Endothelial cell of umbilical vein (primary cell): ENCODE data around the gene COL6A2. TPM values are rescaled to one million over a fixed set of nuclear protein-coding genes. Genes with fewer than 3 reads are reported as not detected.

Experiments
- BruUV-seq: library from RNA; stranded (reverse); fragments of 400-500 nt; replicated peaks from 2 replicates; lab custom pipeline; 2021; lab: Mats Ljungman, UMichigan
- CTCF ChIA-PET: fragments of 300-600, 350-600 bp; sonication (Branson Sonifier 250); formaldehyde crosslinking; loops from one replicate; lab custom pipeline; 2021; ENCODE audit warnings: antibody characterized with exemption, inconsistent platforms; lab: Charles Lee
- POLR2A ChIA-PET: fragments of 300-600, 350-600 bp; sonication (Branson Sonifier 250); formaldehyde crosslinking; loops from one replicate; lab custom pipeline; 2021; ENCODE audit warnings: antibody characterized with exemption, inconsistent platforms; lab: Charles Lee
- DNase-seq: peaks from one replicate; pipeline ENCODE4 v3.0.0-alpha.2; 2011; ENCODE audit warnings: low read depth, low spot score
- FAIRE-seq: peaks from 2 replicates; lab custom pipeline; 2011; peaks lifted over from hg19 to GRCh38; lab: Jason Lieb, UNC
- H2AFZ ChIP-seq: 2 replicates; pipeline ENCODE4 v1.6.0; 2012; ENCODE audit warnings: low read depth, low read length, control low read depth, inconsistent platforms
- H3K27ac ChIP-seq: 2 replicates; pipeline ENCODE4 v1.5.1; 2011; ENCODE audit warnings: low read depth, mild to moderate bottlenecking, control low read depth, low read length, moderate library complexity; ENCODE audit not compliant: insufficient read depth
- H3K27me3 ChIP-seq, 2 experiments: 2 replicates each; pipeline versions ENCODE4 v1.6.0 to v1.6.1; 2011; ENCODE audit warnings: low read length in 2 of 2, mixed read lengths in 1 of 2; ENCODE audit not compliant: control insufficient read depth in 2 of 2, insufficient read depth in 2 of 2
- H3K36me3 ChIP-seq, 2 experiments: 2 replicates in 1 of 2; 3 replicates in 1 of 2; pipeline ENCODE4 v1.5.1; 2011; ENCODE audit warnings: low read length in 2 of 2, mild to moderate bottlenecking in 1 of 2, moderate library complexity in 1 of 2; ENCODE audit not compliant: control insufficient read depth in 2 of 2, insufficient read depth in 2 of 2; ENCODE audit errors: extremely low read depth in 1 of 2
- H3K4me1 ChIP-seq: 3 replicates; pipeline ENCODE4 v1.5.1; 2011; ENCODE audit warnings: mild to moderate bottlenecking, low read length; ENCODE audit not compliant: control insufficient read depth, insufficient read depth; ENCODE audit errors: extremely low read depth
- H3K4me2 ChIP-seq: 2 replicates; pipeline ENCODE4 v1.6.1; 2011; ENCODE audit warnings: low read length, control low read depth, mixed read lengths; ENCODE audit not compliant: insufficient read depth
- H3K4me3 ChIP-seq, 3 experiments: fragments of 200-600 bp in 1 of 3; sonication (generic), shearing (Covaris generic) in 1 of 3; replicated peaks in 1 of 3; 2 replicates each; pipeline ENCODE4 v1.5.1; 2011 to 2016; ENCODE audit warnings: control low read depth in 3 of 3, low read length in 3 of 3, mild to moderate bottlenecking in 2 of 3, inconsistent platforms in 1 of 3, low read depth in 1 of 3, moderate library complexity in 1 of 3; ENCODE audit not compliant: insufficient read depth in 1 of 3
- H3K79me2 ChIP-seq: 2 replicates; pipeline ENCODE4 v1.6.0; 2012; ENCODE audit warnings: low read length, inconsistent platforms; ENCODE audit not compliant: control insufficient read depth, insufficient read depth
- H3K9ac ChIP-seq: replicated peaks from 2 replicates; pipeline ENCODE3; 2011; ENCODE audit warnings: low read length, control low read depth; ENCODE audit not compliant: insufficient read depth; ENCODE audit errors: extremely low read depth
- H3K9me1 ChIP-seq: replicated peaks from 3 replicates; pipeline ENCODE4 v1.6.0; 2011; ENCODE audit warnings: mild to moderate bottlenecking, low read length; ENCODE audit not compliant: control insufficient read depth, insufficient read depth; ENCODE audit errors: extremely low read depth
- H3K9me3 ChIP-seq: replicated peaks from 2 replicates; pipeline ENCODE4 v1.5.1; 2012; ENCODE audit warnings: low read length, inconsistent platforms; ENCODE audit not compliant: control insufficient read depth, insufficient read depth
- H4K20me1 ChIP-seq: replicated peaks from 2 replicates; pipeline ENCODE3; 2011; ENCODE audit warnings: mild to moderate bottlenecking, low read length; ENCODE audit not compliant: control insufficient read depth, insufficient read depth; ENCODE audit errors: extremely low read depth
- EZH2 ChIP-seq: IDR thresholded peaks from 2 replicates; pipeline ENCODE4 v1.6.1; 2012; ENCODE audit warnings: borderline replicate concordance, low read depth, mild to moderate bottlenecking, moderate library complexity, low read length, inconsistent platforms; ENCODE audit not compliant: severe bottlenecking
- FOS ChIP-seq: IDR thresholded peaks from 2 replicates; pipeline ENCODE4 v1.6.1; 2011; ENCODE audit warnings: mild to moderate bottlenecking, low read length, moderate library complexity, borderline replicate concordance; ENCODE audit not compliant: insufficient read depth
- GATA2 ChIP-seq: IDR thresholded peaks from 2 replicates; pipeline ENCODE4 v1.7.0; 2011; ENCODE audit warnings: low read depth, mild to moderate bottlenecking, moderate library complexity, mixed read lengths, low read length; ENCODE audit not compliant: insufficient read length, insufficient read depth
- JUN ChIP-seq: IDR thresholded peaks from 2 replicates; pipeline ENCODE4 v1.6.1; 2011; ENCODE audit warnings: borderline replicate concordance, low read depth; ENCODE audit not compliant: insufficient read length, insufficient read depth
- MYC ChIP-seq: IDR thresholded peaks from one replicate; pipeline ENCODE4 v1.6.1; 2011; ENCODE audit warnings: mild to moderate bottlenecking, low read depth, low read length
- POLR2A ChIP-seq: IDR thresholded peaks from 2 replicates; pipeline ENCODE4 v1.6.1; 2012; ENCODE audit warnings: low read depth, mild to moderate bottlenecking, control low read depth, low read length
- POLR2AphosphoS5 ChIP-seq: IDR thresholded peaks from 2 replicates; pipeline ENCODE4 v1.6.1; 2012; ENCODE audit warnings: low read depth, mild to moderate bottlenecking, control low read depth, low read length, moderate library complexity; ENCODE audit not compliant: insufficient read depth
- dilution Hi-C: fragments of 300-500 bp; cut with MboI; formaldehyde crosslinking; loops from one replicate; pipeline ENCODE4 v1.15.0; 2019; ENCODE audit warnings: low sequenced_read_pairs; ENCODE audit not compliant: extremely low pct_ligation_motif_present
- intact Hi-C: fragments of 100-400 bp; cut with micrococcal nuclease; formaldehyde crosslinking; loops from one replicate; pipeline ENCODE4 v1.10.0; 2022
- polyA plus RNA-seq, 4 experiments: library from polyadenylated mRNA; depleted of rRNA in 3 of 4; stranded (reverse) in 3 of 4; unstranded in 1 of 4; fragments of >200 nt; gene quantifications; 2 replicates each; pipeline versions ENCODE4 v1.2.1 to v1.2.3, GENCODE V29; 2011 to 2012; ENCODE audit warnings: missing spikeins in 1 of 4
- total RNA-seq: library from RNA; stranded (reverse); gene quantifications from 2 replicates; pipeline ENCODE4 v1.2.3, GENCODE V29; 2021
- TF ChIP-seq, protein P1 (sequence below), 2 donors: IDR thresholded peaks; 1 replicate in 1 of 2; 2 replicates in 1 of 2; pipeline ENCODE4 v1.5.1; 2011; ENCODE audit warnings: low read length in 2 of 2, mild to moderate bottlenecking in 2 of 2, moderate library complexity in 2 of 2, control low read depth in 1 of 2, inconsistent platforms in 1 of 2, low read depth in 1 of 2; ENCODE audit not compliant: insufficient read depth in 1 of 2; ENCODE audit errors: extremely low read depth in 1 of 2
- TF ChIP-seq, protein P2 (sequence below): IDR thresholded peaks from 2 replicates; pipeline ENCODE4 v1.6.1; 2011; ENCODE audit not compliant: insufficient read depth, insufficient read length

The COL6A2 gene
- total and polyA plus RNA-seq, 2 donors (not counting 3 experiments of a cell fraction or from before 2014, with no cell fraction given), result 3.4 to 6.1 TPM

DNA sequence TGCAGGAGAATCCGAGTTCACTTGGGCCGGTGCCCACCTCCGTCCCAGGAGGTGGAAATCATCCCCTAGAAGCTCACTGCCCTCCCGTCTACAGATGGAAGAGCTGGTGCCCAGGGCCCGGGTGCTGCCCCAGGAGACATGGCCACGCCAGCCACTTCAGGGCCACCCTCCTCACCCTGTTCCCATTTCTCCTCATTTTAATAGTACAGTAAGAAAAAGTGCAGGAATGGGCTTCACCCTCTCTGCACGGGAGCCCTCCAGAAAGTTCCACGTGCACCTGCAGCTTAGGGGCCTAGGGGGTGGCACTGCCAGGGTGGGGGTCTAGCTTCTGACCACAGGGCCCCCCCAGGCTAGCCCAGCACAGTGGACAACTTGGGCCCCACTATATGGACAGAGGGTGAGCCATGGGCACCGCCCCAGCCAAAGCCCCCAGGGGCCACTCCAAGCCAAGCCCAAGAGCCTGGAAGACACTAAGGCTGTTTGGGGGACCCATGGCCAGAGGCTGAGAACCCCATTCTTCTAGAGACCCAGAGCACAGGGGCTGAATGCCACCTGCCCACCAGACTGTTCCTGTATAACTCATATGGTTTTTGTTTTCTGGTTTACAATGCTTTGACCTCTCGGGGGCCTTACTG, 60.9 kb downstream of the COL6A2 start:
- intact Hi-C loops (no loop called here), dilution Hi-C loops (no loop called here)
- TF ChIP-seq JUN, result no peak
- Histone ChIP-seq H3K9me1 (no peaks in the 10 kb centered on the region), H3K9ac (no peak overlapping the region), H4K20me1 (no peaks in the 10 kb centered on the region), H3K4me2 (no peak overlapping the region), H3K4me1 (no peaks in the 10 kb centered on the region), H3K36me3 (no peaks in the 10 kb centered on the region), H3K9me3 (no peaks in the 10 kb centered on the region), H3K27ac (no peak overlapping the region), H2AFZ (no peak overlapping the region), H3K27me3 (no peaks in the 10 kb centered on the region), H3K4me3 (no peak overlapping the region), H3K79me2 (no peaks in the 10 kb centered on the region)
- ChIA-PET CTCF (interaction anchor here (1.2 to 1.8 kb wide), 2 partner anchors 9 to 15 kb away, joined by 6 to 10 read pairs; no protein-coding TSS in a partner anchor), POLR2A (no interaction called here)
- no peak for FAIRE-seq
- DNase-seq, result no peak
- BruUV-seq, result no TSS peak

DNA sequence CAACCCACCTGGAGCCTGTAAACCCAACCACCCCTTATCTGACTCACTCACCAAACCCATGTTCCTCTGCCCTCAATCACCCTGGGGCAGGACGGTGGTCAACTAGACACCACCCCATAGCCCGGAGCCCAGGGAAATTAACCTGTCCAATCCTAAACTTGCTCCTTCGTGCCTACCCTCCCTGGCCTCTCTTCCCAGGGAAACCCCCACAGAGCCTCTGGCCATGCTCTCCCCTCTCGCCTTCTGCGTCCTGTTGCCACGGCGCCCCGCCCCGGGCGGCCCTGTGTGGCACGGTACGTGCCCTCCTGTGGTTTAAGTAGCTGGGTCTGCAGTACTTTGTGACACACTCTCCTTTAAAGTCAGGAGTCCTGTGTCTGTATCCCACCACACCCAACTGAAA, 61.5 kb downstream of the COL6A2 start:
- H3K27me3 ChIP-seq, result no peaks in the 10 kb centered on the region
- H3K4me1 ChIP-seq, result no peaks in the 10 kb centered on the region
- no peak for DNase-seq
- H3K4me2 ChIP-seq, result no peak overlapping the region
- TF ChIP-seq FOS (no peak), POLR2AphosphoS5 (no peak), JUN (no peak), POLR2A (no peak), MYC (no peak), EZH2 (no peak), GATA2 (no peak)
- TF ChIP-seq, protein P1, sequence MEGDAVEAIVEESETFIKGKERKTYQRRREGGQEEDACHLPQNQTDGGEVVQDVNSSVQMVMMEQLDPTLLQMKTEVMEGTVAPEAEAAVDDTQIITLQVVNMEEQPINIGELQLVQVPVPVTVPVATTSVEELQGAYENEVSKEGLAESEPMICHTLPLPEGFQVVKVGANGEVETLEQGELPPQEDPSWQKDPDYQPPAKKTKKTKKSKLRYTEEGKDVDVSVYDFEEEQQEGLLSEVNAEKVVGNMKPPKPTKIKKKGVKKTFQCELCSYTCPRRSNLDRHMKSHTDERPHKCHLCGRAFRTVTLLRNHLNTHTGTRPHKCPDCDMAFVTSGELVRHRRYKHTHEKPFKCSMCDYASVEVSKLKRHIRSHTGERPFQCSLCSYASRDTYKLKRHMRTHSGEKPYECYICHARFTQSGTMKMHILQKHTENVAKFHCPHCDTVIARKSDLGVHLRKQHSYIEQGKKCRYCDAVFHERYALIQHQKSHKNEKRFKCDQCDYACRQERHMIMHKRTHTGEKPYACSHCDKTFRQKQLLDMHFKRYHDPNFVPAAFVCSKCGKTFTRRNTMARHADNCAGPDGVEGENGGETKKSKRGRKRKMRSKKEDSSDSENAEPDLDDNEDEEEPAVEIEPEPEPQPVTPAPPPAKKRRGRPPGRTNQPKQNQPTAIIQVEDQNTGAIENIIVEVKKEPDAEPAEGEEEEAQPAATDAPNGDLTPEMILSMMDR (IDR thresholded peaks at IDR 0.05; ENCODE audit: extremely low read depth in 1 of 2, insufficient read depth in 1 of 2, low read depth in 1 of 2, low read length in 2 of 2), result no peak
- TF ChIP-seq, protein P2, sequence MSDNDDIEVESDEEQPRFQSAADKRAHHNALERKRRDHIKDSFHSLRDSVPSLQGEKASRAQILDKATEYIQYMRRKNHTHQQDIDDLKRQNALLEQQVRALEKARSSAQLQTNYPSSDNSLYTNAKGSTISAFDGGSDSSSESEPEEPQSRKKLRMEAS, result no peak
- H4K20me1 ChIP-seq, result no peaks in the 10 kb centered on the region
- H3K27ac ChIP-seq, result no peak overlapping the region
- intact Hi-C loops (no loop called here), dilution Hi-C loops (no loop called here)
- H3K9me1 ChIP-seq, result no peaks in the 10 kb centered on the region
- no peak overlapping the region for H3K4me3 ChIP-seq
- CTCF ChIA-PET, result interaction anchor here (1.0 to 1.8 kb wide), 4 partner anchors 9 to 16 kb away, joined by 3 to 10 read pairs (median 4); no protein-coding TSS in a partner anchor
- no peaks in the 10 kb centered on the region for H3K36me3 ChIP-seq
- BruUV-seq, result no TSS peak
- H3K9me3 ChIP-seq, result no peaks in the 10 kb centered on the region
- no peak overlapping the region for H2AFZ ChIP-seq
- FAIRE-seq, result no peak
- H3K79me2 ChIP-seq, result no peaks in the 10 kb centered on the region
- no peak overlapping the region for H3K9ac ChIP-seq
- POLR2A ChIA-PET, result no interaction called here
